ENCODE measurements around the gene DNAJB9.
A peak's percentile ranks its signal among the peaks of the same experiment; 100 is the strongest.
"Not testable (repeated sequence)": the region's sequence is repeated elsewhere in the genome, so short reads cannot be mapped to it uniquely, and the experiment has no call there.

The DNAJB9 gene

GRCh38 chr7:108569381-108570145 is at the start of gene DNAJB9, which contains the start of gene THAP5:
Gene DNAJB9 (plus strand): TSS chr7:108569874. CDS start chr7:108571727, 1,853 bp downstream.
Gene THAP5 (minus strand): TSS chr7:108569706. CDS start chr7:108569569, 137 bp downstream.
- DNase-seq (ENCODE audit: low spot score) = peak; percentile 98

- no peak for DNase-seq (ENCODE audit: low spot score)
Observed at GRCh38 chr7:108522780-108523179, 46.9 kb upstream of the DNAJB9 start.

DNA sequence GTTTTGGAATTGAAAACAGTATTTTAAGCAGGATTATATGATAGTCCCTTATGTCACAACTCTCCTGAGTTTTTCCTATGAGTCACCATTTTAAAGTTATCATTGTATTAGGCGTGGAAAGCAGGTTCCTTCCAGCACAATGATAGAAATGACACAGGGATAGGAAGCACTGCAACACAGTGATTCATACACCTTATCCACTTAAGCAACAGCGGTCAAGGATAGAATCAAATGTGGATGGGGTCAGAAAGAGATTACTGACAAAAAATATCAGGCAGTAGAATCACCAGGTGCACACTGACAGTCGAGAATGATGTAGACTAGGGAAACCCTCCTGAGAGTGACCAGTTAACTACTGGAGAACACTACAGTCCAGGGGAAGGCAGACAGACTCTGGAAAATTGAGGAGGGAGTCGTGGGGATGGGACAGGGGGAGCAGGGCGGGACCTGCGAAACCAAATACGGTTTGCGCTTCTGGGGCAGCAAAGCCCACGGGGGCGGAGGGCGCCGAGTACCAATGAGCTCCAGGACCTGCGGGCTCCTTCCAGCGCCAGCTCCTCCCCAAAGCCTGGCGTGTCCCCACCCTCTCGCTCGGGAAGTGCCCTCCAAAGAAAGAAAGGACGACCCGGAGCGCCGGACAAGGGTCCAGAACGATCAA is 44.2 kb upstream of the DNAJB9 start:
- DNase-seq (ENCODE audit: low spot score) = no peak

GRCh38 chr7:108525985-108526767 is 43.5 kb upstream of the DNAJB9 start, which contains the start of gene PNPLA8:
Gene PNPLA8 (minus strand): TSS chr7:108526135. CDS start chr7:108515491, 10,644 bp downstream.
- DNase-seq (ENCODE audit: low spot score) = peak; percentile 99

DNA sequence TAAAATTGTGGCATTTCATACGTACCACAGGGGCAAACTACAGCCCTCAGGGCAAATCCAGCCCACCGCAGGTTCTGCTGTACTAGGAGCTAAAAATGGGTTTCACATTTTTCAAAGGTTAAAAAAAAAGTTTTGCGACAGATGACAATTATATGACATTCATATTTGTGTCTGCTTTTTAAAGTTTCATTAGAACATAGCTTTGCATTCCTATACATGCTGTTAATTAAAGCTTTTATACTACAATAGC is 43.0 kb upstream of the DNAJB9 start:
- no peak for DNase-seq (ENCODE audit: low spot score)

DNA sequence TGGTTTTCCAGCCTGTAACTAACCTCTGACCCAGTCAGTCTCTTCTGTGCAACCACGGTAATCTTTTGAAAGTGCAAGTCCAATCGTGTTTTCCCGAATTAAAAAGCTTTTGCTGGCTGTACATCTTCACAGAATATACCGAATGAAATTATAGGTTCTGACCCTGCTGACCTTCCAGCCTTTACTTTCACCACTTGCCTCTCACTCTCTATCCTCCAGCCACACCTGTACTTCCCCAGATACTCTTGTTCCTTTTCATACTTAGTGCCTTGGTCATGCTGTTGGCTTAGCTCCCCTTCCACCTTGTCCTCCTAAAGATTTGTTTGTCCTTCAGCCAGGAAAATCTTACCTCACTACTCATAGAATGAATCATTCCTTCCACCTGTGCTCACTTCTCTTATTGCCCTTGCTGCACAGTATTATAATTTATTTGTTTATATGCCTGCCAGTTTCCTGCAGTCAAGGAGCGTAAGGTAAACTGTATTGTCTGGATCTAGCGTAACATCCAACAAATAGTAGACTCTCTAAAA is 41.4 kb upstream of the DNAJB9 start:
- DNase-seq (ENCODE audit: low spot score) = no peak

DNA sequence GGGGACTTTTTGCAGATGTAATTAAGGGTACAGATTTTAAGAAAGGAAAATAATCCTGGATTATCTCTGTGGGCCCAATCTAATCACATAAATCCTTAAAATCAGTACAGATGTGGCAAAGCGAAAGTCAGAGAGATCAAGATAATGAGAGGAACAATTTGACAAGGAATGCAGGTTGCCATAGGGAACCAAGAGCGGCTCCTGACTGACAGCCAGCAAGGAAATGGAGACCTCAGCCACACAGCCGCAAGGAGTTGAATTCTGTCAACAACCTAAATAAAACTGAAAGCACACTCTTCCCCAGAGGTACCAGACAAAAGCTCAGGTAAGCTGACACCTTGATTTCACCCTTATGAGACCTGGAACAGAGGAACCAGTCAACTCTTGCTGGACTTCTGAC is 40.3 kb upstream of the DNAJB9 start:
- DNase-seq (ENCODE audit: low spot score) = no peak

DNA sequence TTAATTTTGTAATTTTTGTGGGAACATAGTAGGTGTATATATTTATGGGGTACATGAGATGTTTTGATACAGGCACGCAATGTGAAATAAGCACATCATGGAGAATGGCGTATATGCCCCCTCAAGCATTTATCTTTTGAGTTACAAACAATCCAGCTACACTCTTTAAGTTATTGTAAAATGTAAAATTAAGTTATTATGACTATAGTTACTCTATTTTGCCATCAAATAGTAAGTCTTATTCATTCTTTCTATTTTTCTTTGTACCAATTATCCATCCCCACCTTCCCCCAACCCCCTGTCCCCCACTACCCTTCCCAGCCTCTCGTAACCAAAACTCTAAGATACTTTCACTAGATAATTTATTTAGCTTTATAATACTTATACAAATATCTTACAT is 36.0 kb upstream of the DNAJB9 start:
- DNase-seq (ENCODE audit: low spot score) = no peak

- DNase-seq (ENCODE audit: low spot score) = no peak
Observed at GRCh38 chr7:108535257-108535656, 34.4 kb upstream of the DNAJB9 start.

GRCh38 chr7:108535744-108536143 is 33.9 kb upstream of the DNAJB9 start:
- DNase-seq (ENCODE audit: low spot score) = no peak

DNA sequence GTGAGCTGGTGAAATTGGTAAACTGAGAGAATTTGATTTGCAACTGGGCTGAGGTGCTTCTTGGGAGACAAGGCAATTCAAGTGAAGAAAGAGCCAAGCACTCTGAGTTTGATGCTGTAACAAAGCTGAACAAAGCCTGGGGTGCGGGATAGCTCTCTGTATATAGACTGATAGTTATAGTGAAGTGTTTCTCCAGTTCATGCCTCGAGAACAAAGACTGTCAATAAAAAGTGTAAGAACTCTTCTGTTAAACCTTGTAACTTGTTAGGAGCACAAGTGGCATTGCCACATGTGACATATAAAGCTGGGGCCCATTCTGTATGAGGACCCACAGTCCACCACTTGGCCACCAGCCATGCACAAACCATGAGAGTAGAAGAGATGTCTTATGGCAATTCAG is 32.4 kb upstream of the DNAJB9 start:
- no peak for DNase-seq (ENCODE audit: low spot score)

GRCh38 chr7:108538236-108538635 is 31.4 kb upstream of the DNAJB9 start:
- DNase-seq (ENCODE audit: low spot score) = not testable (repeated sequence)

DNA sequence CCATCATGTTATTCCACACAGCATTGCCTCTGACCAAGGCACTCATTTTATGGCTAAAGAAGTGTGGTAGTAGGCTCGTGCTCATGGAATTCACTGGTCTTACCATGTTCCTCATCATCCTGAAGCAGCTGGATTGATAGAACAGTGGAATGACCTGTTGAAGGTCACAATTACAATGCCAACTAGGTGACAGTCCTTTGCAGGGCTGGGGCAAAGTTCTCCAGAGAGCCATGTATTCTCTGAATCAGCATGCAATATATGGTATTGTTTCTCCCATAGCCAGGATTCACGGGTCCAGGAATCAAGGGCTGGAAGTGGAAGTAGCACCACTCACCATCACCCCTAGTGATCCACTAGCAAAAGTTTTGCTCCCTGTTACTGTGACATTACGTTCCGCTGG is 31.0 kb upstream of the DNAJB9 start:
- not testable (repeated sequence) for DNase-seq (ENCODE audit: low spot score)

DNA sequence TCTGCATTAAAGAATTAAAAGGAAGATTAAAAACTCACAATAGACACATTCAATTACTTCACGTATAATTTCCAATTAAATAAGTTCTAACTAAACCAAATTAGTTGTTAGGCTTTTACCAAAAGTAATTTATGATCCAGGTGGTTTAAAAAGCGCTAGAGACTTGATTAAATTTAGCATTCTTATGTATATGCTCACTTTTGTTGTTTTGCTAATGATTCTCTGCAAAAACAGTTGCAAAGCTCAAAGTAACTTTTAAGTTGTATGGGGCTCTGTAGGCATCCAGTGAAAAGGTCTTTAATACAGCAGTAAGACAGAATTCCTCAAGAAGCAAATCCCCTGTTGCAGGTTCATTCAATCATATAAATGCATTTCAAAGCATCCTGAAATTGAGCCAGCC is 28.2 kb upstream of the DNAJB9 start:
- no peak for DNase-seq (ENCODE audit: low spot score)

DNA sequence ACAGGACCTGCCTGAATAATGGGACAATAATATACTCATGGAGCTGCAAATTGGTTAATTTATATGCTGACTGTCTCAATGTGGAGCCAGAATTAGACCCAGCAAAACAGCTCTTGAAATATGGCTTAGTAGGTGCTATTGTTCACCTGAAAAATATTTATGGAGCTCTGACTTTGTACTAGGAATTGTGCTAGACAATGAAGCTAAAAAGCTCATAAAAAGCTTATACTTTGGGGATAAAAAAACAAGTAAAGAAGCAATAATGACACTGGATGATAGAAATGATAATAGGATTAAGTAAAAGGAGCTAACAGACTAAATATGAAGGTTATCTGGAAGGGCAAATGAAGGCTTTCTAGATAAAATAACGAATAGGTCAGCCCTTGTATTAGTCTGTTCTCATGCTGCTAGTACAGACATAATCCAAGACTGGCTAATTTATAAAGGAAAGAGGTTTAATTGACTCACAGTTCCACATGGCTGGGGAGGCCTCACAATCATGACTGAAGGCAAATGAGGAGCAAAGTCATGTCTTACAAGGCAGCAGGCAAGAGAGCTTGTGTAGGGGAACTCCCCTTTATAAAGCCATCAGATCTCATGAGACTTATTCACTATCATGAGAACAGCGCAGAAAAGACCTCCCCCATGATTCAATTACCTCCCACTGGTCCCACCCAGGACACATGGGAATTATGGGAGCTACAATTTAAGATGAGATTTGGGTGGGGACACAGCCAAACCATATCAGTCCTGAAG is 21.4 kb upstream of the DNAJB9 start:
- not testable (repeated sequence) for DNase-seq (ENCODE audit: low spot score)

DNA sequence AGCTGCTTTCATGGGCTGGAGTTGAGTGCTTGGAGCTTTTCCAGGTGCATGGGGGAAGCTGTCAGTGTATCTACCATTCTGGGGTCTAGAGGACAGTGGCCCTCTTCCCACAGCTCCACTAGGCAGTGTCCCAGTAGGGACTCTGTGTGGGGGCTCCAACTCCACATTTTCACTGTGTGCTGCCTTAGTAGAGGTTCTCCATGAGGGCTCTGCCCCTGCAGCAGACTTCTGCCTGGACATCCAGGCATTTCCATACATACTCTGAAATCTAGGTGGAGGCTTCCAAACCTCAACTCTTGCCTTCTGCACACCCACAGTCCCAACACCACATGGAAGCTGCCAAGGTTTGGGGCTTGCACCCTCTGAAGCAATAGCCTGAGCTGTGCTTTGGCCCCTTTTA is 13.0 kb upstream of the DNAJB9 start:
- not testable (repeated sequence) for DNase-seq (ENCODE audit: low spot score)

GRCh38 chr7:108557191-108557590 is 12.5 kb upstream of the DNAJB9 start:
- no peak for DNase-seq (ENCODE audit: low spot score)

GRCh38 chr7:108557617-108558016 is 12.1 kb upstream of the DNAJB9 start:
- no peak for DNase-seq (ENCODE audit: low spot score)

GRCh38 chr7:108559253-108559652 is 10.4 kb upstream of the DNAJB9 start:
- no peak for DNase-seq (ENCODE audit: low spot score)

DNA sequence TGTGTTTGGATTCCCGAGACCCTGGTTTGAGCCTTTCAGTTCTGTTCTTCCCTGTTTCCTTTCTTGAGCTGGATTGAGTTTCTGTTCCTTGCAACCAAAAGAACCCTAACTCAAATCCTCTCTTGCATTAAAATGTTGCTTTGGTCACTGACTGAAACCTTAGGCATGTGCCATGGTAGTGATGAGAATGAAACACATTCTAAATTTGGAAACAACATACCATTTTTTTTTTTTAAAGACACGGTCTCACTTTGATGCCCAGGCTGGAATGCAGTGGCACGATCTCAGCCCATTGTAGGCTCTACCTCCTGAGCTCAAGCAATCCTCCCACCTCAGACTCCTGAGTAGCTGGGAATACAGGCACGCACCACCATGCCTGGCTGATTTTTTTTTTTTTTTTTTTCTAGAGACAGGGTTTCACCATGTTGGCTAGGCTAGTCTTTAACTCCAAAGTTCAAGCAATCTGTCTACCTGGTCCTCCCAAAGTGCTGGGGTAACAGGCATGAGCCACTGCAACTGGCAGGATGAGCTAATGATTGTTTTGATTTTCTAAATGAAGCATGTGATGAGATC is 8.5 kb upstream of the DNAJB9 start:
- DNase-seq (ENCODE audit: low spot score) = no peak

- DNase-seq (ENCODE audit: low spot score) = no peak
Observed at GRCh38 chr7:108565987-108566386, 3.7 kb upstream of the DNAJB9 start.
